Measurements from ENCODE around the gene NKX1-2.
"Not testable (repeated sequence)": the region's sequence is repeated elsewhere in the genome, so short reads cannot be mapped to it uniquely, and the experiment has no call there.

The NKX1-2 gene

GRCh38 chr10:124449170-124450011 is 444 bp downstream of the NKX1-2 start:
- DNase-seq (ENCODE audit: low spot score) = no peak

DNA sequence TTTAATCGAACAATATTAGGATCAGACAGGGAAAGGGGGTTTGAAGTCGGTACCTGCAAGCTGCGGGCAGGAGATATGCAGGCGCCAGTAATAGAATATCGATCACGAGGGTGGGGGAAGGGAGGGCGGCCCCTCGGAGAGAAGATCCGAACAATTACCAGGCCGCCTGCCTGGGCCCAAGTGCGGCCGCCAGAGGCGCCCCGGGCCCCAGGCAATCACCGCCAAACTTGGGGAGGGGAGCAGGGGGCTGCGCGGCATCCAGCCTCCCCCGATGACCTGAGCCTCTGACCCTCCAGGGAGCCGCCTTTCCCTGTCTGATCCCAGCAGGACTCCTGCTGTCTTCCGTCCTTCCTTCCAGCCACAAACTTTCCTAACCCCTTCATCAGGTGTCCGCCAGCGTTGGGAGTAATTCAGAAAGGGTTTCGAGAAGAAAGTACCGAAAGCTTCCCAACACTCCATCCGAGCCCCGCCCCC is 1.1 kb downstream of the NKX1-2 start:
- DNase-seq (ENCODE audit: low spot score) = no peak

- no peak for DNase-seq (ENCODE audit: low spot score)
These were observed 1.9 kb downstream of the NKX1-2 start for GRCh38 chr10:124447751-124448466.

GRCh38 chr10:124446830-124447750 is 2.7 kb downstream of the NKX1-2 start:
- no peak for DNase-seq (ENCODE audit: low spot score)

- DNase-seq (ENCODE audit: low spot score) = not testable (repeated sequence)
These were observed 8.1 kb downstream of the NKX1-2 start for GRCh38 chr10:124441694-124442093.

GRCh38 chr10:124436191-124436638 is 13.6 kb downstream of the NKX1-2 start:
- DNase-seq (ENCODE audit: low spot score) = no peak

GRCh38 chr10:124435683-124436082 is 14.2 kb downstream of the NKX1-2 start:
- DNase-seq (ENCODE audit: low spot score) = not testable (repeated sequence)

DNA sequence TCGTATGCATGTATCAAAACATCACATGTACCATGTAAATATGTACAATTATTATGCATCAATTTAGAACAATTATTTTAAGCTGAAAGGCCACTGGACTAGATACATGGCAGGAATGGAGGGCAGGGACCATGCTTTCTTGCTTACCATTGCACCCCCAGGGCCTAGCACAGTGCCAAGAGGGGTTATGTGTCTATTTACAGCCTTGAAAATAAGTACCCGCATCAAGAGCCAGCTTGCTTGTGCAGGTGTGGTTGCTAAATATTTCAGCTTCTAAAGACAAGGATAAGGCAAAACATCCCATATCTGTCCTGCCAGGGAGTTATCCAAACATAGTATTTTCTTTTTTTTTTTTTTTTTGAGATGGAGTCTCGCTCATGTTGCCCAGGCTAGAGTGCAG is 16.4 kb downstream of the NKX1-2 start:
- DNase-seq (ENCODE audit: low spot score) = no peak

- DNase-seq (ENCODE audit: low spot score) = no peak
These were observed 19.8 kb downstream of the NKX1-2 start for GRCh38 chr10:124430077-124430476.

DNA sequence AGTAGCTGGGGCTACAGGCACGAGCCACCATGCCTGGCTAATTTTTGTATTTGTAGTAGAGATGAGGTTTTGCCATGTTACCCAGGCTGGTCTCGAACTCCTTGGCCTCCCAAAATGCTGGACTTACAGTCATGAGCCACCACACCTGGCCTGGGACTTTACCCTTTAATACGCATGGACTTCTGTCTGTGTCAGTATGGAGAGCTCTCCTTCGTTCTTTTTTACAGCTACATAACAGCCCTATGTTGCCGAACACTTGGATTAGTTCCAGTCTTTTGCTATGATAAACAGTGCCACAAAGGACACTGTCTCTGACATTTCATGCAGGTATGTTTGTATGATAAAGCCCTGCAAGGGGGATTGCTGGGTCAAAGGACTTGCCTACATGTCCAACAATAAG is 20.3 kb downstream of the NKX1-2 start:
- no peak for DNase-seq (ENCODE audit: low spot score)

- DNase-seq (ENCODE audit: low spot score) = no peak
These were observed 21.5 kb downstream of the NKX1-2 start for GRCh38 chr10:124428207-124428777.

DNA sequence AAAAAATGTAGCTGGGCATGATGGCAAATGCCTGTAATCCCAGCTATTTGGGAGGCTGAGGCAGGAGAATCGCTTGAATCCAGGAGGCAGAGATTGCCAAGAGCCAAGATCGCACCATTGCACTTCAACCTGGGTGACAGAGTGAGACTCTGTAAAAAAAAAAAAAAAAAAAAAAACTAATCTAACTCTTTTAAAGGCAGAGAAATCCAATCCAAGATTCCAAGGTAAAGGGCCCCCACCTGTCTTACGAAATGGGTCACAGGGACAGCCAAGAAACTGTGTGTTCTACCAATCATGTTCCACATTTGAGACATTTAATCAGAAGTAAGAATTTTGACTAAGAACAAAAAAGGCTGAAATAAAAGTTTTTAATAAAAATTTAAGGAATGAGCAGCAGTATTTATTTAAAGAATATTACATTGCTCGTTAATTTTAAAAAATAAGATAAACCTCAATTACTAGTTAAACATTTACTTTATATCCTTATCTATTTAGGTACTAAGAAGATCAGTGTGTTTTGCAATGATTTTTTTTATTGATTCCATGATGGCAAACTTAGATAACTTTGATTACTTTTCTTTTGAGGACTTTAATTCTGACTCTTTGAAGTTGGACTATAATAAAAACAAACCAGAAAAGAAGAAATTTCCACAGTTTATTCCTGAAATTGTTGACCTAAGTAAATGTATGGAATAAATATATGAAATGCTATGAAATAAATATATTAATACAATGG is 24.4 kb downstream of the NKX1-2 start:
- DNase-seq (ENCODE audit: low spot score) = no peak

GRCh38 chr10:124423813-124424212 is 26.0 kb downstream of the NKX1-2 start:
- no peak for DNase-seq (ENCODE audit: low spot score)

- DNase-seq (ENCODE audit: low spot score) = no peak
These were observed 27.1 kb downstream of the NKX1-2 start for GRCh38 chr10:124422742-124423141.

DNA sequence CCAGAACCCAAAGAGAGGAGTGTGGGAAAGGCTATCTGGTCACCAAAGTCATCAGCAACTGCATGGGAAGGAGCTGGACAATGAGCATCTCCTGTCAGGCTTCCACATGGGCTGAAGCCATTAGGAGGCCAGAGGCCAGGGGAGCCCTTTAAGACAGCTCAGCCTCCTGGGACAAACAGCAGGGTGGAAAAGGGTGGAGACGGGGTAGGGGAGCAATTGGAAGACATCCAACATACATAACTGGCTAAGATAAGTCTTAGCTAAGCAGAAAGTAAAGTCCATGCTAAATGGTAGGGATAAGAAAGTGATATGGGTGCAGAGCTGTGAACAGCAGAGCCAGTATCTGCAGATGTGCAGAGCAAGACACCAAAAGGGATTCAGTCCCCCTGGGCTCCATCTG is 29.6 kb downstream of the NKX1-2 start:
- no peak for DNase-seq (ENCODE audit: low spot score)

DNA sequence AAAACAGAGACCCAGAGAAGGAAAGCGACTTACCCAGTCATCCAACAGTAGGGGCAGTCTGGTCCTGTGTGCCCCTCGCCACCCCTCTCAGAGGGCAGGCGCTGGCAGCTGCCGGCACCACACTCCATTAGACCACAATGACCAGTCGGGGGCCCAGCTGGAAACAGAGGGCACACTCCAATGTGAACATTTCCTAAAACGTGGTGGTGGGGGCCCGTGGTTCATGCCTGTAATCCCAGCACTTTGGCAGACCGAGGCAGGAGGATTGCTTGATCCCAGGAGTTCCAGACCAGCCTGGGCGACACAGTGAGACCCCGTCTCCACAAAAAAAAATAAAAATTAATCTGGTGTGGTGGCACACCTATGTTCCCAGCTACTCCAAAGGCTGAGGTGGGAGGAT is 30.2 kb downstream of the NKX1-2 start:
- no peak for DNase-seq (ENCODE audit: low spot score)

- DNase-seq (ENCODE audit: low spot score) = peak; percentile 97
These were observed 30.9 kb downstream of the NKX1-2 start, which contains the start of gene OAT for GRCh38 chr10:124418726-124419501. TSS of gene OAT (minus strand) at chr10:124418923. CDS start at chr10:124412171, 6,752 bp downstream.

GRCh38 chr10:124417895-124418725 is 31.7 kb downstream of the NKX1-2 start:
- DNase-seq (ENCODE audit: low spot score) = peak; percentile 75

DNA sequence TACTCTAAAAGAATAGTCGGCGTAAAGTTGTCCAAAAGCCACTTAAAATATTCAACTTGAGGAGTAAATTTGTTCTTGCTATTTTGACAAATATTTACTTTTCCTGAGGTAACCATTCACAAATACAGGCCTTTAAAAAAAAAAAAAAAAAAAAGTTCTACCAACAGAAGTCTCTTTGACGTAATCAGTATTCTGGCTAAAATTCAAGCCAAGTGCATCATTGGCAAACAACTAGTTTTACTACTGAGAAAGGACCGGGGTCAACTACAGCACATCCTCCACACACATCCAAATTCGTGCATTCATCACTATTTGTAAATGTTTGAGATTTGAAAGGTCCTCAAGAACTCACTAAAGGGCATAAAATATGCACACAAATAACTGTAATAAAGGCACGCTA is 33.1 kb downstream of the NKX1-2 start:
- DNase-seq (ENCODE audit: low spot score) = peak; percentile 58

All from globus pallidus (tissue), 1 donor.